HCT116 (cell line): ENCODE data around the gene NTN3. TPM values are rescaled to one million over a fixed set of nuclear protein-coding genes. Genes with fewer than 3 reads are reported as not detected.

Experiments
- ATAC-seq: fragments of 200-7000 bp; cut with Tn5 transposase; 2 replicates; pipeline ENCODE4 v1.9.1; 2020; ENCODE audit warnings: mild to moderate bottlenecking, moderate library complexity
- BruUV-seq: library from RNA; stranded (reverse); fragments of 400-500 nt; replicated peaks from 2 replicates; lab custom pipeline; 2021; lab: Mats Ljungman, UMichigan
- CTCF ChIA-PET: fragments of 300-600 bp; sonication (Branson Sonifier 250); formaldehyde crosslinking; loops from one replicate; lab custom pipeline; 2021; ENCODE audit warnings: antibody characterized with exemption; lab: Charles Lee
- POLR2A ChIA-PET: fragments of 300-600, 350-600 bp; sonication (Branson Sonifier 250); formaldehyde crosslinking; loops from one replicate; lab custom pipeline; 2021; ENCODE audit warnings: antibody characterized with exemption; lab: Charles Lee
- RAD21 ChIA-PET, 2 experiments: fragments of 300-600 bp; sonication (Branson Sonifier 250); formaldehyde crosslinking; loops; one replicate each; lab custom pipeline; 2023; ENCODE audit warnings: low total read pairs in 2 of 2; ENCODE audit not compliant: uncharacterized antibody in 2 of 2, unreplicated experiment in 2 of 2, low non-redundant PET in 1 of 2; lab: Charles Lee
- DNase-seq: peaks from one replicate; pipeline ENCODE4 v3.0.0-alpha.2; 2010; ENCODE audit warnings: low read depth, low spot score
- H2AFZ ChIP-seq: fragments of 200-600 bp; shearing (Covaris generic), sonication (generic); 2 replicates; pipeline ENCODE4 v1.6.1; 2017; ENCODE audit warnings: low read depth, mixed run types, mixed read lengths, antibody characterized with exemption, low read length; ENCODE audit not compliant: poor library complexity, severe bottlenecking
- H3K27ac ChIP-seq: 2 replicates; pipeline ENCODE4 v1.5.1; 2012; ENCODE audit warnings: low read depth, low read length
- H3K27me3 ChIP-seq: fragments of 200-600 bp; sonication (generic); 2 replicates; pipeline ENCODE4 v1.6.1; 2016; ENCODE audit warnings: mixed run types, low read length, mixed read lengths; ENCODE audit not compliant: insufficient read depth
- H3K36me3 ChIP-seq, 2 experiments: fragments of 200-500 bp in 1 of 2; fragments of 200-600 bp in 1 of 2; sonication (Bioruptor generic) in 1 of 2; sonication (generic) in 1 of 2; 2 replicates each; pipeline versions ENCODE4 v1.5.1 to v1.6.1; 2014 to 2016; ENCODE audit warnings: low read length in 2 of 2, inconsistent platforms in 1 of 2, mixed read lengths in 1 of 2, mixed run types in 1 of 2; ENCODE audit not compliant: insufficient read depth in 2 of 2, control insufficient read depth in 1 of 2
- H3K4me1 ChIP-seq, 2 experiments: fragments of 200-600 bp in 1 of 2; sonication (generic) in 1 of 2; 2 replicates each; pipeline versions ENCODE4 v1.5.1 to v1.6.1; 2012 to 2017; ENCODE audit warnings: low read length in 2 of 2, inconsistent platforms in 1 of 2, mild to moderate bottlenecking in 1 of 2, mixed read lengths in 1 of 2, mixed run types in 1 of 2, moderate library complexity in 1 of 2; ENCODE audit not compliant: insufficient read depth in 2 of 2, control insufficient read depth in 1 of 2
- H3K4me2 ChIP-seq: fragments of 200-600 bp; sonication (generic); 2 replicates; pipeline ENCODE4 v1.6.1; 2017; ENCODE audit warnings: mixed run types, low read length, mixed read lengths
- H3K4me3 ChIP-seq, 2 experiments: fragments of 200-600 bp in 1 of 2; sonication (generic) in 1 of 2; replicated peaks in 1 of 2; 2 replicates each; pipeline ENCODE4 v1.5.1; 2011 to 2016; ENCODE audit warnings: low read length in 2 of 2, control low read depth in 1 of 2, low read depth in 1 of 2, mild to moderate bottlenecking in 1 of 2, mixed read lengths in 1 of 2, mixed run types in 1 of 2
- H3K79me2 ChIP-seq: fragments of 200-600 bp; sonication (generic); 2 replicates; pipeline ENCODE4 v1.6.1; 2017; ENCODE audit warnings: mild to moderate bottlenecking, mixed run types, low read length, moderate library complexity, mixed read lengths; ENCODE audit not compliant: insufficient read depth
- H3K9ac ChIP-seq: fragments of 200-600 bp; sonication (generic); 2 replicates; pipeline ENCODE4 v1.6.1; 2016; ENCODE audit warnings: low read length, mixed read lengths
- H3K9me2 ChIP-seq: fragments of 200-600 bp; sonication (generic), shearing (Covaris generic); 2 replicates; pipeline ENCODE4 v1.6.1; 2017; ENCODE audit warnings: mixed run types, mild to moderate bottlenecking, moderate library complexity; ENCODE audit not compliant: insufficient read depth
- H3K9me3 ChIP-seq, 2 experiments: fragments of 200-500 bp in 1 of 2; fragments of 200-600 bp in 1 of 2; sonication (Bioruptor generic) in 1 of 2; sonication (generic) in 1 of 2; 2 replicates each; pipeline ENCODE4 v1.6.1; 2014 to 2017; ENCODE audit warnings: low read length in 2 of 2, mixed read lengths in 2 of 2, inconsistent platforms in 1 of 2, low read depth in 1 of 2, mild to moderate bottlenecking in 1 of 2, mixed run types in 1 of 2, moderate library complexity in 1 of 2; ENCODE audit not compliant: control insufficient read depth in 1 of 2, insufficient read depth in 1 of 2
- H4K20me1 ChIP-seq: fragments of 200-600 bp; sonication (generic), shearing (Covaris generic); 2 replicates; pipeline ENCODE4 v1.6.1; 2017; ENCODE audit warnings: mixed run types, mild to moderate bottlenecking, moderate library complexity; ENCODE audit not compliant: insufficient read depth
- CBX3 ChIP-seq: IDR thresholded peaks from 2 replicates; pipeline ENCODE4 v1.6.1; 2012; ENCODE audit warnings: low read depth
- CEBPB ChIP-seq: IDR thresholded peaks from 2 replicates; pipeline ENCODE4 v1.6.1; 2012; ENCODE audit warnings: low read depth
- EGR1 ChIP-seq: IDR thresholded peaks from 2 replicates; pipeline ENCODE4 v1.6.1; 2012; ENCODE audit warnings: low read depth
- EZH2 ChIP-seq: fragments of 200-600 bp; sonication (generic); IDR thresholded peaks from 2 replicates; pipeline ENCODE4 v1.6.1; 2017; ENCODE audit warnings: antibody characterized with exemption, mixed run types
- EZH2phosphoT487 ChIP-seq: fragments of 200-600 bp; IDR thresholded peaks from 2 replicates; pipeline ENCODE4 v1.6.1; 2018; ENCODE audit warnings: antibody characterized with exemption, borderline replicate concordance
- FOSL1 ChIP-seq: IDR thresholded peaks from 2 replicates; pipeline ENCODE4 v1.6.1; 2012; ENCODE audit warnings: low read depth
- JUND ChIP-seq: IDR thresholded peaks from 2 replicates; pipeline ENCODE4 v1.6.1; 2012
- MAX ChIP-seq: IDR thresholded peaks from 2 replicates; pipeline ENCODE4 v1.6.1; 2012
- POLR2AphosphoS5 ChIP-seq: IDR thresholded peaks from 2 replicates; pipeline ENCODE4 v1.6.1; 2011; ENCODE audit warnings: mild to moderate bottlenecking, low read depth, low read length, moderate library complexity
- REST ChIP-seq: IDR thresholded peaks from 2 replicates; pipeline ENCODE4 v1.6.1; 2012; ENCODE audit warnings: low read depth
- SIN3A ChIP-seq: IDR thresholded peaks from 2 replicates; pipeline ENCODE4 v1.6.1; 2012; ENCODE audit warnings: low read depth
- SRF ChIP-seq: IDR thresholded peaks from 2 replicates; pipeline ENCODE4 v1.6.1; 2012; ENCODE audit warnings: low read depth
- YY1 ChIP-seq: IDR thresholded peaks from 2 replicates; pipeline ENCODE4 v1.6.1; 2011; ENCODE audit warnings: low read length, low read depth, moderate library complexity, mild to moderate bottlenecking; ENCODE audit not compliant: insufficient replicate concordance; ENCODE audit errors: extremely low read depth
- ZBTB33 ChIP-seq: IDR thresholded peaks from 2 replicates; pipeline ENCODE4 v1.6.1; 2011; ENCODE audit warnings: mild to moderate bottlenecking, low read length, moderate library complexity; ENCODE audit not compliant: insufficient replicate concordance; ENCODE audit errors: extremely low read depth
- ZFX ChIP-seq: fragments of 450-650 bp; IDR thresholded peaks from 2 replicates; pipeline ENCODE4 v1.6.1; 2017
- intact Hi-C: fragments of 100-400 bp; cut with micrococcal nuclease; formaldehyde crosslinking; loops from 2 replicates; pipeline ENCODE4 v1.10.0; 2022
- total RNA-seq: library from RNA; stranded (reverse); gene quantifications from one replicate; pipeline ENCODE4 v1.2.1, GENCODE V29; 2021; ENCODE audit not compliant: unreplicated experiment

NTN3 gene
- total RNA-seq, 1 experiment from 2014 or later, result 0.30 TPM

- TF ChIP-seq REST (no peak), ZFX (no peak), EGR1 (no peak), CBX3 (no peak), JUND (no peak), SRF (no peak)
- TF ChIP-seq, all 23 proteins: peak for 0
Measured at GRCh38 chr16:2482249-2482648, 11.2 kb downstream of the NTN3 start (continued).

GRCh38 chr16:2482708-2483534, 11.8 kb downstream of the NTN3 start:
- H2AFZ ChIP-seq, result no peak overlapping the region
- no peak overlapping the region for H3K4me3 ChIP-seq
- no peaks in the 10 kb centered on the region for H3K9me3 ChIP-seq
- no TSS peak for BruUV-seq
- POLR2A ChIA-PET, result no interaction called here
- no peaks in the 10 kb centered on the region for H3K4me1 ChIP-seq
- intact Hi-C loops, result no loop called here
- H3K27me3 ChIP-seq, result no peaks in the 10 kb centered on the region
- RAD21 ChIA-PET, result no interaction called here
- no peak overlapping the region for H3K4me2 ChIP-seq
- ATAC-seq, result 0 out of 2 replicates have a peak, but pooled peaks have one; percentile 10
- no peak overlapping the region for H3K9ac ChIP-seq
- CTCF ChIA-PET, result no interaction called here
- no peak overlapping the region for H3K27ac ChIP-seq
- H3K36me3 ChIP-seq, result no peaks in the 10 kb centered on the region
- H4K20me1 ChIP-seq, result no peaks in the 10 kb centered on the region
- H3K79me2 ChIP-seq, result peaks cover 17% of the 10 kb centered on the region; the same call in 1 of the 2 replicates
- no peak for DNase-seq
- H3K9me2 ChIP-seq, result no peaks in the 10 kb centered on the region
- no peak for TF ChIP-seq FOSL1
- no peak for TF ChIP-seq REST
- TF ChIP-seq ZBTB33, result no peak
- TF ChIP-seq YY1, result no peak
- TF ChIP-seq EZH2, result no peak
- TF ChIP-seq CEBPB, result no peak
- no peak for TF ChIP-seq ZFX
- no peak for TF ChIP-seq EZH2phosphoT487
- TF ChIP-seq CBX3, result no peak
- no peak for TF ChIP-seq POLR2AphosphoS5
- TF ChIP-seq MAX, result no peak
- no peak for TF ChIP-seq SIN3A
- TF ChIP-seq SRF, result no peak
